Hepatocyte (in vitro differentiated cells): ENCODE results near the gene TMEM108.

ENCODE experiments used
- EZH2phosphoT487 ChIP-seq: fragments of 200-600 bp; sonication (generic); IDR thresholded peaks from one replicate; pipeline ENCODE4 v1.6.1; 2018; ENCODE audit warnings: antibody characterized with exemption, mild to moderate bottlenecking, low read depth, moderate library complexity; ENCODE audit not compliant: unreplicated experiment, severe bottlenecking
- TF ChIP-seq, protein P1 (sequence below): fragments of 200-600 bp; sonication (generic); IDR thresholded peaks from 2 replicates; pipeline ENCODE4 v1.5.1; 2016; ENCODE audit warnings: antibody characterized with exemption, mild to moderate bottlenecking; ENCODE audit not compliant: poor library complexity

DNA sequence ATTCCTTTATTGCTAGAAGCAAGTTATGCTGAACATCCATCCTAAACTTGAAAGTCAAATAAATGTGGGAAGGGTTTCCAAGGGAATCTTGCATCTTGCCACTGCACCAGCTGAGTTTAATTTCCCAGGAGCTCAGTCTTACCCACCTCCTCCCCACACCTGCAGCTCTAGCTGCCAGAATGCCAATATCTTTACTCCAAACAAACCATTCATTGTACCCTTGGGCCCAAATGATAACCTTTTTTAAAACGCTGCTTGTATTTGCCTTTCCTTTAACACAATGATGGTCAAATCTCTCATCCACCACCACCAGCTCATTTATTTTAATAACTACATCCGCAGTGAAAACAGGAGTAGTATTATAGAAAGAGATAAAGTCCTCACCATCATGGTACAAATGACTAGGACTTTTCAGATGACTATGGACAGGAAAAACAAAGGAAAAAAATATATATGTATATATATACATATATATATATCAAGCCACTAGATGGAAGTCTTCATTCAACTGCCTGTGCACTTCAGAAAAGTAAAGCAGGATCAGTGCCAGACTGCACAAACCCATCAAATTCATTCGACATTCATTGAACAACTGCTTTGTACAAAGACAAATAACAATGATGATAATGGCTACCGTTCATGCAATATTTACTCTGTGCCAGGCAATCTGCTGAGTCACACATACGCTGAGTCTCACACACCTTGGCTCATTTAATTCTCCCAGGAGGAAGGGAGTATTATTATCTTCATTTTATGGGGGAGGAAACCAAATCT lies 405.6 kb downstream of the TMEM108 start:
- TF ChIP-seq, protein P1, sequence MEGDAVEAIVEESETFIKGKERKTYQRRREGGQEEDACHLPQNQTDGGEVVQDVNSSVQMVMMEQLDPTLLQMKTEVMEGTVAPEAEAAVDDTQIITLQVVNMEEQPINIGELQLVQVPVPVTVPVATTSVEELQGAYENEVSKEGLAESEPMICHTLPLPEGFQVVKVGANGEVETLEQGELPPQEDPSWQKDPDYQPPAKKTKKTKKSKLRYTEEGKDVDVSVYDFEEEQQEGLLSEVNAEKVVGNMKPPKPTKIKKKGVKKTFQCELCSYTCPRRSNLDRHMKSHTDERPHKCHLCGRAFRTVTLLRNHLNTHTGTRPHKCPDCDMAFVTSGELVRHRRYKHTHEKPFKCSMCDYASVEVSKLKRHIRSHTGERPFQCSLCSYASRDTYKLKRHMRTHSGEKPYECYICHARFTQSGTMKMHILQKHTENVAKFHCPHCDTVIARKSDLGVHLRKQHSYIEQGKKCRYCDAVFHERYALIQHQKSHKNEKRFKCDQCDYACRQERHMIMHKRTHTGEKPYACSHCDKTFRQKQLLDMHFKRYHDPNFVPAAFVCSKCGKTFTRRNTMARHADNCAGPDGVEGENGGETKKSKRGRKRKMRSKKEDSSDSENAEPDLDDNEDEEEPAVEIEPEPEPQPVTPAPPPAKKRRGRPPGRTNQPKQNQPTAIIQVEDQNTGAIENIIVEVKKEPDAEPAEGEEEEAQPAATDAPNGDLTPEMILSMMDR, result peak; percentile 41
- TF ChIP-seq EZH2phosphoT487, result no peak
